Spleen (tissue), 7 donors: ENCODE measurements around the gene SHH.

ENCODE experiments used
- CTCF ChIP-seq, 11 experiments: fragments of 200-600 bp in 7 of 11; fragments of 450-650 bp in 4 of 11; sonication (generic) in 4 of 11; IDR thresholded peaks in 8 of 11; conservative IDR thresholded peaks in 3 of 11; 1 replicate in 7 of 11; 2 replicates in 4 of 11; pipeline versions ENCODE4 v1.4.0 to v1.8.0; 2016 to 2021; ENCODE audit warnings: antibody characterized with exemption in 11 of 11, inconsistent platforms in 4 of 11, mild to moderate bottlenecking in 1 of 11
- POLR2A ChIP-seq, 3 donors: fragments of 450-650 bp; IDR thresholded peaks; one replicate each; pipeline ENCODE4 v1.5.1; 2017; ENCODE audit warnings: antibody characterized with exemption in 3 of 3, mild to moderate bottlenecking in 1 of 3
- donor health status: DM: no; HTN: no; CAD: no; lungs with moderate emphysema.
- donor health status: DM: no; HTN: no; CAD: no.
- donor health status: DM: no; HTN: no; CAD: no.

GRCh38 chr7:155852426-155853301 lies 40.4 kb upstream of the SHH start:
- TF ChIP-seq CTCF (IDR thresholded peaks at IDR 0.05 in 8 of 11, conservative IDR thresholded peaks at IDR 0.05 in 3 of 11), result no peak
- TF ChIP-seq POLR2A (IDR thresholded peaks at IDR 0.05), result no peak
